Ishikawa (cell line): ENCODE results near the gene CD177.

Source experiments
- CREB1 ChIP-seq: IDR thresholded peaks from 2 replicates; pipeline ENCODE4 v1.6.1; 2012; ENCODE audit warnings: low read depth
- EP300 ChIP-seq: IDR thresholded peaks from 2 replicates; pipeline ENCODE4 v1.6.1; 2012; ENCODE audit warnings: borderline replicate concordance
- NFIC ChIP-seq: IDR thresholded peaks from 2 replicates; pipeline ENCODE4 v1.6.1; 2012
- TCF12 ChIP-seq: IDR thresholded peaks from 2 replicates; pipeline ENCODE4 v1.6.1; 2012; ENCODE audit warnings: low read depth
- YY1 ChIP-seq: IDR thresholded peaks from 2 replicates; pipeline ENCODE4 v1.6.1; 2012; ENCODE audit warnings: low read depth
- TF ChIP-seq, protein P1 (sequence below): IDR thresholded peaks from 2 replicates; pipeline ENCODE4 v1.6.1; 2012

GRCh38 chr19:43331435-43332010 is 22.0 kb upstream of the CD177 start:
- TF ChIP-seq CREB1, result no peak
- TF ChIP-seq NFIC, result no peak
- TF ChIP-seq, protein P1, sequence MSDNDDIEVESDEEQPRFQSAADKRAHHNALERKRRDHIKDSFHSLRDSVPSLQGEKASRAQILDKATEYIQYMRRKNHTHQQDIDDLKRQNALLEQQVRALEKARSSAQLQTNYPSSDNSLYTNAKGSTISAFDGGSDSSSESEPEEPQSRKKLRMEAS, result no peak
- no peak for TF ChIP-seq YY1
- no peak for TF ChIP-seq TCF12
- TF ChIP-seq EP300, result no peak
